Esophagus (tissue), 2 donors: ENCODE data around the gene LGR6. TPM values are rescaled to one million over a fixed set of nuclear protein-coding genes. Genes with fewer than 3 reads are reported as not detected.
"Not testable (repeated sequence)": the region's sequence is repeated elsewhere in the genome, so short reads cannot be mapped to it uniquely, and the experiment has no call there.

ENCODE experiments used
- H3K27ac ChIP-seq, 2 donors: one replicate each; pipeline ENCODE4 v1.5.1; 2013; ENCODE audit warnings: low read depth in 2 of 2, mild to moderate bottlenecking in 2 of 2, inconsistent platforms in 1 of 2, low read length in 1 of 2, moderate library complexity in 1 of 2
- H3K27me3 ChIP-seq, 2 donors: one replicate each; pipeline ENCODE4 v1.6.1; 2013; ENCODE audit warnings: low read length in 2 of 2, control low read depth in 1 of 2, mild to moderate bottlenecking in 1 of 2; ENCODE audit not compliant: insufficient read depth in 2 of 2, control insufficient read depth in 1 of 2
- H3K36me3 ChIP-seq, 2 donors: one replicate each; pipeline ENCODE4 v1.6.1; 2013; ENCODE audit warnings: low read length in 1 of 2; ENCODE audit not compliant: control insufficient read depth in 2 of 2, insufficient read depth in 2 of 2
- H3K4me1 ChIP-seq, 2 donors: one replicate each; pipeline ENCODE4 v1.6.1; 2013; ENCODE audit warnings: low read length in 1 of 2; ENCODE audit not compliant: control insufficient read depth in 2 of 2, insufficient read depth in 2 of 2
- H3K4me3 ChIP-seq, 2 donors: one replicate each; pipeline ENCODE4 v1.5.1; 2013; ENCODE audit warnings: low read length in 2 of 2, mild to moderate bottlenecking in 2 of 2, low read depth in 1 of 2, moderate library complexity in 1 of 2
- H3K9me3 ChIP-seq, 2 donors: one replicate each; pipeline ENCODE4 v1.6.1; 2013; ENCODE audit warnings: mild to moderate bottlenecking in 2 of 2, low read depth in 1 of 2, low read length in 1 of 2, moderate library complexity in 1 of 2; ENCODE audit not compliant: control insufficient read depth in 2 of 2, insufficient read depth in 1 of 2
- WGBS, 2 donors: extraction: QIAGEN DNeasy Blood & Tissue Kit; methylation state at CpG; one replicate each; pipeline ENCODE4 v1.1.7; 2013; 5-methylcytosine and 5-hydroxymethylcytosine counted together
- polyA plus RNA-seq, 2 donors: library from polyadenylated mRNA; stranded (reverse); fragments of 200-250 nt; gene quantifications; one replicate each; pipeline ENCODE4 v1.2.3, GENCODE V29; 2013
- donor health status: healthy with polysubstance abuse.
- donor health status: Bipolar disorder and iron deficiency.

The LGR6 gene
- polyA plus RNA-seq, 2 donors: 4.2 to 6.3 TPM

DNA sequence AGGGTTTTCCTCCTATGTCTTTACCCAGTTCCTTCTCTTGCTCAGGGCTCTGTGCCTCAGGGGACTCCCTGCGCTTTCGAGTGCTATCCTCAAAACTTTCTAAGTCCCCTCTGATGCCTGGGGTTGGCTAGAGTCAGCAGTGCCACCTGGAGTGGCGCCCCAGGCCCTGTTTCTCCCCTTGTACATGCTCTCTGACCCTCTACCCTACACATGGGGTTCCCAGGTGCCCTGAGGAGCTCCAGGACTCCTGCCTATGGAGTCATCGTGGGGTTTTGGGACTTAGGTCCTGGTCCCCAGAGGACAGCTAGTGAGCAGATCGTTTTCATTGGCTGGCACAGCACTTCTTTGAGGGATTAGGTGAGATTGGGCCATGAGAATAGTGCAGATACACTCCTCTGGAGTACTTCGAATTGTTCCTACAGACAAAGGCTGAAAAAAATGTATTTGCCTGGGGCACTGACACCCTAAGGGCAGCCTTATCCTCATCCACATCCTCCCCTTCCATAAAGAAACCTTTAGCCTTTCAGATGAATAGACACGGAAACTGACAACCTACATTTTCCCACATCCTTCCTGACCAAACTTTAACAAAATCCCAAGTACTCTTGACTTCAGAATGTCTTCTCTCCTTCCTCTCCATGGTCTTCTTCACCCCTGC, 41.5 kb downstream of the LGR6 start:
- Histone ChIP-seq H3K4me3 (no peak overlapping the region), H3K4me1 (peaks cover 0 to 4% of the 10 kb centered on the region in 2 donors), H3K36me3 (no peaks in the 10 kb centered on the region), H3K9me3 (peaks cover 0 to 2% of the 10 kb centered on the region in 2 donors), H3K27me3 (no peaks in the 10 kb centered on the region), H3K27ac (no peak overlapping the region)
- WGBS, 2 donors: 71 to 78% methylated on average over 7 of the region's 7 CpGs

DNA sequence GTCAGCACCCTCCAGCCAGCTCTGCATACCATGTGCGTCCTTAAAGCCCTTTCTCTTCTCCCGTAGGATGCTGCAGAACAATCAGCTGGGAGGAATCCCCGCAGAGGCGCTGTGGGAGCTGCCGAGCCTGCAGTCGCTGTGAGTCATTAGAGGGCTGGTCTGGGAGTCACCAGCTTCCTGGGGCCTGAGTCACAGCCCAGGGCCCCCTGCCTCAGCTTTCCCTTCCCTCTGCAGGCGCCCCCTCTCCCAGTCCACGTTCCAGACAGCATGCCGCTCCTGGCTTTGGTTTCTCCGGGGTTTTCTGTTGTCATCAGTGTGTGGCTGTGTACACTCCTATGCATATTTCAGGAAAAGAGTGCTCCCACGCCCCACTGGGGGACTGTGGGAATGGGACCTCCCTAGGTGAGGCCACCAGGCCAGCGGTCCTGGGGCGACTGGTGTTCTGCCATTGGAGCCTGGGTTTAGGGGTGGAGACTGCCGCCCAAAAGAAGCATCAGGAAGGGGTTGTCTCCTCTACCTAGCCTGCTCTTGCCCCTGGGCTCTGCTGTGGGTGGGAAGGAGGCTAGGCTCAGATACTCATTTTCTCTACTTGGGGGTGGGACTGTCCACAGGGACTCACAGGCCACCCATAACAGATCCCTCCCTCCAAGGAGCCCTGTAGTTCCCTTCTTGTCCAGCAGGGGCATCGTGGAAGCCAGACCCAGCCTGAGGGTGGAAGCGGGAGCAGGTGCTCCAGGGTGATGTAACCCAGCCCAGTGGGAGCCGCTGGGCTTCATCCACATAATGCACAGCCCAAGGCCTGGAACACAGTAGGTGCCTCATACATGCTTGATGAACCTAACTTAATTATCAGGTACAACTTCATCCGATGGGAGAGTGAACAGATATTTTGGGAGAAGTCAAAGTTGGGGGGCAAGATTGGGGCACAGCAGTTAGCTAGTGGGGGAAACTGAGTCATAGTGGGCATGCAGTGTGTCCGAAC, 42.5 kb downstream of the LGR6 start:
- Histone ChIP-seq H3K4me3 (no peak overlapping the region), H3K9me3 (peaks cover 0 to 2% of the 10 kb centered on the region in 2 donors), H3K36me3 (no peaks in the 10 kb centered on the region), H3K4me1 (peaks cover 0 to 7% of the 10 kb centered on the region in 2 donors), H3K27ac (no peak overlapping the region), H3K27me3 (no peaks in the 10 kb centered on the region)
- WGBS, 2 donors: 48 to 57% methylated on average over 19 of the region's 19 CpGs

DNA sequence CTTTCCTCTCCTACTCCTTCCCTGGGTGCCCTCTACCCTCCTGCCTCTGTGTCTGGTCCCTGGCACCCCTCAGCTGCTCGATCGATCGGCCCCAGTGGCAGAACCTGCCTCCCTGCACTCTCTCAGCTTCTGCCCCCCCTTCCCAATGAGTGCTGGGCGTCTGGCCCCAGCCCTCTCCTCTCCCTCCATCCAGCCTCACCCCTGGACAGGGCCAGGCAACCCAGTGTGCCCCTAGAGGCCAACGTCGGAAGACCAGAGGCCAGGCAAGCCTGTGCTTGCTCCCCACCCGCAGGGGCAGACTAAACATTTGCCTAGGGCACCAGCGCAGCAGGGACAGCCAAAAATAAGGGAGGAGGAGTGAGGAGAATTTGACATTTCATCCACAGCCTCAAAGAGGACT, 43.5 kb downstream of the LGR6 start:
- Histone ChIP-seq H3K4me3 (no peak overlapping the region), H3K27me3 (no peaks in the 10 kb centered on the region), H3K9me3 (peaks cover 0 to 2% of the 10 kb centered on the region in 2 donors), H3K36me3 (no peaks in the 10 kb centered on the region), H3K27ac (no peak overlapping the region), H3K4me1 (peaks cover 0 to 9% of the 10 kb centered on the region in 2 donors)
- WGBS, 2 donors: 28 to 31% methylated on average over 8 of the region's 8 CpGs

DNA sequence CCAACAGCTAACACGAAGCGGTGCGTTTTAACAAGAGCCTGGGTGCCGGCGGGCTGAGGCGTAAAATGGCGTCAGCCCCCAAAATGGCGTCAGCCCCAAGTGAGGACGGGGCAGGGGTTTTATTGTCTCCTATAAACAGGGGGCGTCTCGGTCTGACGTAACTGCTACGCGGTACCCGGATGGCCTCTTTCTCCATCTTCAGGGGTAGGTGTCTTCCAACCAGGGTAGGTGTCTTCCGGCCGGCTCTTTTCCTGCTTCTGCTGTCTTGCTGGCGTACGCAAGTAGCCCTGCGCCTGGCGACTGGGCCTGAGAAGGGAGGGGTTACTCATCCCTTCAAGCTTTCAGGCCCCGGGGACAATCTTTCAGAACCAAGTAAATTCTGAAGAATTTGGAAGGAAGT, 45.3 kb downstream of the LGR6 start:
- peaks cover 0 to 9% of the 10 kb centered on the region in 2 donors for H3K4me1 ChIP-seq
- H3K4me3 ChIP-seq: no peak overlapping the region
- H3K27me3 ChIP-seq: peaks cover 0 to 6% of the 10 kb centered on the region in 2 donors
- no peaks in the 10 kb centered on the region for H3K36me3 ChIP-seq
- peaks cover 0 to 2% of the 10 kb centered on the region in 2 donors for H3K9me3 ChIP-seq
- 92 to 93% methylated on average over 22 of the region's 22 CpGs for WGBS, 2 donors
- no peak overlapping the region for H3K27ac ChIP-seq

DNA sequence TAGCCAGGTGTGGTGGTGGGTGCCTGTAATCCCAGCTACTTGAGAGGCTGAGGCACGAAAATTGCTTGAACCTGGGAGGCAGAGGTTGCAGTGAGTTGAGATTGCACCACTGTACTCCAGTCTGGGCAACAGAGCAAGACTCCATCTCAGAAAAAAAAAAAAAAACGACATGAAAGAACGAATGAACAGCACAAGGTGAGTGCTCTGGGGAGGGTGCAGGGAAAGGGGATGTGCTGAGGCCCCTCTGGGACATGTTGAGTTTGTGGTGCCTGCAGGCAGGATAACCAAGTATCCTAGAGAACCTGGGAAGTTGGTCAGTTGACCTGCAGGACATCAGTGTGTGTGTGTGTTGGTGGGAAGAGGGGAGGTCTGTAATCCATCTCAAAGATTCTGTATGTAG, 46.6 kb downstream of the LGR6 start:
- 42 to 51% methylated on average over 3 of the region's 3 CpGs for WGBS, 2 donors
- not testable (repeated sequence) for H3K4me1 ChIP-seq, H3K27ac ChIP-seq, H3K4me3 ChIP-seq, H3K27me3 ChIP-seq, H3K9me3 ChIP-seq, H3K36me3 ChIP-seq

DNA sequence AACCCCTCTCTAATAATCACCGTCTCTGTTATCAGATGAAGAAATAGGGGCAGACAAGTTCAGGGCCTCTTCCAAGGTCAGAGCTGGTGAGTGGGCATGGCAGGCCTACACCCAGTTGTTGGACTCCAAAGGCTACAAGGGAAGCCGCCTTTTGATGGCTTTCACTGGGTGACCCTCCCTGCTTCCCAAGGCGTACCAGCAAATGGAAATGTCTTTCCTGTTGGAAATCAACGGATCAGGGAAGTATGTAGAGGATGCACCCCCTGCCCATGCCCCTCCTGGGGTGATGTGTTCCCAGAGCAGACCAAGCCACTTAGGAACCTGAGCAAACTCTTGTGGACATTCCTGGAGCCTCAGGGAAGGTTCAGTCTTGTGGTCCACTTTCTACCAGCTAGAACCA, 47.4 kb downstream of the LGR6 start:
- no peaks in the 10 kb centered on the region for H3K36me3 ChIP-seq
- H3K27me3 ChIP-seq: peaks cover 0 to 6% of the 10 kb centered on the region in 2 donors
- H3K27ac ChIP-seq: no peak overlapping the region
- no peak overlapping the region for H3K4me3 ChIP-seq
- H3K9me3 ChIP-seq: peaks cover 0 to 2% of the 10 kb centered on the region in 2 donors
- WGBS, 2 donors: 81 to 88% methylated on average over 4 of the region's 4 CpGs
- H3K4me1 ChIP-seq: peaks cover 0 to 6% of the 10 kb centered on the region in 2 donors

DNA sequence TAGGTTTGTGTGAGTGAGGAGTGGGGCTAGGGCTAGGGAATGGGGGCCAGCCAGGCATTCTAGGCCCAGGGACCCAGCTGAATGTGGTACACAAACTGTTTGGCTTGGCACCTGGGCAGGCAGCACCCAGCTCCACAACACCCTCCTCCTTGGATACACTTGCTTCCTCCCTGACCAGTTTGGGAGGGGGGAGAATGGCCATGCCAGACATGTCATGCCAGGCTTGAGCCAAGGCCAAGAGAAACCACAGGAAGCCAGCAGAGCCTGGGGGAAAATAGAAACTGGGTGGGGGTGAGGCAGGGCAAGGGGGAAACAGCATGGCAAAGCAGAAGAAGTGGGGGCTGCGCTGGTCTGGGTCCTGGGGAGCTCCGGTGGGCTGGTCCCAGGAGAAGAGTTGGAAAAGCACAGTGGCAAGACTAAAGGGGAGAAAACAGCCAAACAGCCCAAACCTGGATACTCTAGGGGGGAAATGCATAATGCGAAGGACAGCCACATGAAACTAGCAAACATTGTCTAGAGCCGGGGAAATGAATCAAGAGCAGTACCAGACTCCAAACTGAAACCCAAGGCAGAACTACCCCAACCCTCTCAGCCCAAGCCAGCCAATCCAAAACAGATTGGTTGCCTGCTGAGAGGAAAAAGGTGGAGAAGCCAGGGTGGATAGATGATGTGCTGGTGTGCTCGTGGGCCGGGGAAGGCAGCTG, 47.9 kb downstream of the LGR6 start:
- Histone ChIP-seq H3K27ac (no peak overlapping the region), H3K4me3 (no peak overlapping the region), H3K9me3 (peaks cover 0 to 2% of the 10 kb centered on the region in 2 donors), H3K4me1 (peaks cover 0 to 4% of the 10 kb centered on the region in 2 donors), H3K36me3 (no peaks in the 10 kb centered on the region), H3K27me3 (peaks cover 0 to 6% of the 10 kb centered on the region in 2 donors)
- WGBS, 2 donors: 61 to 67% methylated on average over 6 of the region's 6 CpGs

DNA sequence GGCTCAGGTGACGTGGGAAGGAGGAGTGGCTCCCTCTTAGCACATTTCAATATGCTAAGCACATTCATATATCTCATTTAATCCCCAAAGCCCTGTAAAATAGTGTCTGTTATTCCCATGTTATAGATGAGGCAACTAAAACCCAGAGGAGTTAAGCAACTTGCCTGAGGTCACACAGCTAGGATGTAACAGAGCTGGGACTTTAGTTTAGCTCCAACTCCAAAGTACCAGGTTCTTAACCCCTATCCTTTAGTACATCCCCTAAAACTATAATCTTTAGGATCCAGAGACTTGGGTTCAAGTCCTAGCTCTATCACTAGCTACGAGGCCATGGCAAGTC, 48.5 kb downstream of the LGR6 start:
- Histone ChIP-seq H3K9me3 (peaks cover 0 to 2% of the 10 kb centered on the region in 2 donors), H3K27me3 (peaks cover 0 to 6% of the 10 kb centered on the region in 2 donors)
- WGBS, 2 donors: 69 to 70% methylated on average over 2 of the region's 2 CpGs

DNA sequence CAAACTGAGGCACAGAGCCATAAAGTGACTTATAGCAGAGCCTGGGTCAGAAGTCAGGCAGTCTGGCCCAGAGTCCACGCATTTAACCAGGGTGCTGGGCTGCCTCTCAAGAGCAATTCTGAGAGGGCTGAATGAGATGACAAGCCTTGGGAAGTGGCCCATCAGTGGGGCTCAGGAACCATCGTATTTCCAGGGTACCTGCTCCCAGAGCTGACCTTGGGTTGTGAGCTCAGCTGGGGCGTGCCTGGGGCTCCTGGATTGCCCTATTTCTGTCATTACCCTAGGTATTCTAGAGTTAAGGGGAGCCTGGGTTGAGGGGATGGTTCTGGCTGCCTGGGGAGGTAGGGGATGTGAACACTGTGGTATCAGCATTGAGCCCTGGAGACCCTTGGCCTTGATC, 49.4 kb downstream of the LGR6 start:
- no peaks in the 10 kb centered on the region for H3K36me3 ChIP-seq
- H3K4me3 ChIP-seq: no peak overlapping the region
- 75 to 83% methylated on average over 3 of the region's 3 CpGs for WGBS, 2 donors
- peaks cover 0 to 6% of the 10 kb centered on the region in 2 donors for H3K27me3 ChIP-seq
- no peak overlapping the region for H3K27ac ChIP-seq
- H3K9me3 ChIP-seq: no peaks in the 10 kb centered on the region
- peaks cover 0 to 4% of the 10 kb centered on the region in 2 donors for H3K4me1 ChIP-seq

More for the DNA sequence above, 48.5 kb downstream of the LGR6 start:
- Histone ChIP-seq H3K4me1 (peaks cover 0 to 4% of the 10 kb centered on the region in 2 donors), H3K36me3 (no peaks in the 10 kb centered on the region), H3K4me3 (no peak overlapping the region), H3K27ac (no peak overlapping the region)
